GM15510 (cell line): ENCODE measurements around the gene PPP2R3B.

ENCODE experiments used
- POLR2A ChIP-seq: IDR thresholded peaks from 3 replicates; pipeline ENCODE4 v1.6.1; 2011; ENCODE audit warnings: borderline replicate concordance; ENCODE audit not compliant: insufficient read length; ENCODE audit errors: extremely low read depth

PPP2R3B gene

GRCh38 chrX:374596-374995 is 12.1 kb downstream of the PPP2R3B start:
- TF ChIP-seq POLR2A = no peak

- TF ChIP-seq POLR2A = no peak
Observed at GRCh38 chrX:373641-374471, 12.9 kb downstream of the PPP2R3B start.

GRCh38 chrX:372856-373640 is 13.7 kb downstream of the PPP2R3B start:
- no peak for TF ChIP-seq POLR2A

GRCh38 chrX:371907-372306 is 14.8 kb downstream of the PPP2R3B start:
- TF ChIP-seq POLR2A = no peak

- no peak for TF ChIP-seq POLR2A
Observed at GRCh38 chrX:370963-371745, 15.6 kb downstream of the PPP2R3B start.

- TF ChIP-seq POLR2A = no peak
Observed at GRCh38 chrX:370244-370962, 16.3 kb downstream of the PPP2R3B start.

- TF ChIP-seq POLR2A = no peak
Observed at GRCh38 chrX:369563-370101, 17.1 kb downstream of the PPP2R3B start.

- no peak for TF ChIP-seq POLR2A
Observed at GRCh38 chrX:368811-369562, 17.7 kb downstream of the PPP2R3B start.

- TF ChIP-seq POLR2A = no peak
Observed at GRCh38 chrX:367866-368265, 18.8 kb downstream of the PPP2R3B start.

- TF ChIP-seq POLR2A = no peak
Observed at GRCh38 chrX:367349-367748, 19.4 kb downstream of the PPP2R3B start.

GRCh38 chrX:363621-364375 is 22.9 kb downstream of the PPP2R3B start:
- no peak for TF ChIP-seq POLR2A

GRCh38 chrX:362937-363620 is 23.6 kb downstream of the PPP2R3B start:
- no peak for TF ChIP-seq POLR2A
